ENCODE data around the gene RHO.
"Not testable (repeated sequence)": the region's sequence is repeated elsewhere in the genome, so short reads cannot be mapped to it uniquely, and the experiment has no call there.

The RHO gene

DNA sequence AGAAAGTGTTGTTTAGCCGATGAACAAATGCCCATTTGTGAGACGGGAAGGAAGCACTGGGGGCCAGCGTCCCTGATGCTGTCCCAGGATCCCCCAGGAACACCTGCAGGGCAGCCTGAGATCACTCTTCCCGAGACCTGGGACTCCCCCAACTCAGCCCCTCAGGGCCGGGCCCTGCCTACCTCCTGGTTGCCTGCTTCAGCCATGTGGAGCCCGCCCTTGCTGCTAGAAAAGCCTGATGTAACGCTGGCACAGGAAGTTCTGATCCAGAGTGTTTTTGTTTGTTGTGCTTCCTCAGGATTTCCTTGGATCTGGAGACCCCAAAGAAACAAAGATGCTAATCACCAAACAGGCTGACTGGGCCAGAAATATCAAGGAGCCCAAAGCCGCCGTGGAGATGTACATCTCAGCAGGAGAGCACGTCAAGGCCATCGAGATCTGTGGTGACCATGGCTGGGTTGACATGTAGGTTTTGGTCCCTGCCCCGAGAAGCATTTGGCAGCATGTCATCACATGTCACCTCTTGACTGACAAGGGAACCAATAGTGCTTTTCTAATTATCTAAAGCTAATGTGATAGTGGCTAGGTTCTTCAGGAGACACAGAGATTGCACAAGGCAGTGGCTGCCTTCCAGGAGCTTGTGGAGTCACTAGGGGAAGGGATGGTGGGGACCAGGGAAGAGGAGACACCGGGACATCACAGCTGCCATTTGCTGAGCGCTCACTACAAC, 28.7 kb upstream of the RHO start:
- not testable (repeated sequence) for DNase-seq

DNA sequence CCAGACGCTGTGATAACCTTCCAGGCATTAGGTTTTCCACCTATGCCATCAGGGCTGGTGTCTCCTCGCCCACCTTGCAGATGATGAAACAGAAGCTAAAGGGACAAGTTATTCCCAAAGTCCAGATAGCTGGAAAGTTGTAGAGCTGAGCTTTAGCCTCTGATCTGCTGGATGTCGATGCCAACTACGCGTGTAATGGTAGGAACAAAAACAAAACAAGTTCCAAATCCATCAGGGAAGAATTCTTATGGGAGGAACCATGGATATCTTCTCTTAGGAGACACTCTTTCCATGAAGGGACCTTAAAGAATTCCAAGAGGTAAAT, 28.1 kb upstream of the RHO start:
- DNase-seq, result no peak

DNA sequence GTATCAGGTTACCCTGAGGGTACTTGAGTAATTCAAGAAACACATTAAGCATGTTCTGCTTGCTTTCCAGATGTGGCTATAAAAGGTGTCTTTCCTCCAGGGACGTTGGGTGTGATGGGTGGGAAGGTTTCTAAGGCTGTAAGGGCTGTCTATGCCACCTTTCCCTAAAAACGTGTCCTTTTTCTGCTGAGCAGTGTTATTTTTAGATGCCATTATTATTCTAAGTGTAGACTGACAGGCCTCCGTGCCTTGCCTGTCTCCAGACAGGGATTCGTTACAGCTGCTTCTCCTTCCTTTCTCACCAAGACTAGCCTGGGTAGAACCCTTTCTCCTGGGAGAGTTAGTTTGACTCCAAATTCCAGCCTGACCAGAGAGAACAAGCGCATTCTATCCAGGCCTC, 26.8 kb upstream of the RHO start:
- DNase-seq, result no peak

DNA sequence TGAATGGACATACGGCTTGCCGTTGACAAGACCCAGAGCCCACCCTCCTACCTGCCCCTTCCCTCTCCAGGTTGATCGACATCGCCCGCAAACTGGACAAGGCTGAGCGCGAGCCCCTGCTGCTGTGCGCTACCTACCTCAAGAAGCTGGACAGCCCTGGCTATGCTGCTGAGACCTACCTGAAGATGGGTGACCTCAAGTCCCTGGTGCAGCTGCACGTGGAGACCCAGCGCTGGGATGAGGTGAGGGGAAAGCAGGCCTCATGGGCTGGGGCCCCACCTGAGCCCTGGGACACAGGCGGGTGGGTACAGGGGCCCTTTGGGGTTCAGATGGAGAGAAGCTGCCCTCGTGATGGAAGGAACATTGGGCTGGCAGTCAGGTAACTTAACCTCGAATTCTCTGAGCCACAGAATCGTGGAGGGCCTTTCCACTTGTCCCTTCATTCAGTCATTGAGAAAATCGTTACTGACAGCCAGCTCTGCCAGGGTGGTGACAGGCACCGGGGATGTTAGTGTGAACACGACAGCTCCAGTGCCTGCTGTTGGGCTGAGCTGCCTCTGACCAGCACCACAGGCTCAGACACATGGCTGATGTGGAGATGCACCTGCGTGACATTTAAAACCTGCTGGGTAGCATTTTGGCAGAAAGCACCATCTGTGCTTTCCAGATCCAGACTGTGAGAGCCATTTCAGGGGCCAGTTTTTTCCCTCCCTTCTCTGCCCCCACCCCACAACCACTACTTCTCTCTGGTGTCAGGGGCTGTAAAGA, 25.6 kb upstream of the RHO start:
- DNase-seq, result no peak

DNA sequence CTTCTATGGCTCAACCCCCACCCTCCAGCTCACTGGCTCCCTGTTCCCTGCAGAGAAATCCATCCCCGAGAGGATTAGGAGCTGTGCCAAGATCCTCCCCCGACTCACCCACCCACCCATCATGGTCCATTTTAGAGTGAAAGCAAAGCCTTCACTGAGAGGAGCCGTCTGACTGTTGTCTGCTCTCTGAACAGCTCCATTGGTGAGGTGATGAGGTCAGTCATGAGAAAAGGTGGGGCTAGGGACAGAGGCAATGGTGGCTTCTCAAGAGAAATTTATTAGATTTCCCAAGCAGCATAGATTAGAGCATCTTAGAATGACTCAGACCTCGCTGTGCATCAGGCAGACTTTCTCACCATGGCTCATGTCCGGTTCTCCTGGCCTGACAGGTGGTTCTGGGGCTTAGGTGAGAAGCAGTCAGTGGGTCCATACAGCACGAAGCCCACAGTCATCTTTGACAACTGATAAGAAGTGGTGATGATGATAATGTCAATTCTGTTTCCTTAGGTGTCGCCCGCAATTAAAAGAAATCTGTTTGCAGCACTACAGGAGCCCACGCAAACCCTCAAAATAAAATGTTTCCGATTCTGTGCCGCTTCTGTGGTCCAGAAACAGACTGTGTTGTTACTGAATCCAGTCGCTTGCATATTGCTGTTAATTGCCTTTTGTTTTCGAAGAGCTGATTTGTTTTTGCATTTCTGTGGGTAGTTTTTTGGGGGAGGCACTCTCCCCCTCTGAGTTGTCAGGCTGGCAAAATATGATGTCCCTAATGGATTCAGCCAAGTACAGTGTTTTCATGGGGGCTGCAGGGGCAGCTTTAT, 24.8 kb upstream of the RHO start:
- DNase-seq, result no peak

DNA sequence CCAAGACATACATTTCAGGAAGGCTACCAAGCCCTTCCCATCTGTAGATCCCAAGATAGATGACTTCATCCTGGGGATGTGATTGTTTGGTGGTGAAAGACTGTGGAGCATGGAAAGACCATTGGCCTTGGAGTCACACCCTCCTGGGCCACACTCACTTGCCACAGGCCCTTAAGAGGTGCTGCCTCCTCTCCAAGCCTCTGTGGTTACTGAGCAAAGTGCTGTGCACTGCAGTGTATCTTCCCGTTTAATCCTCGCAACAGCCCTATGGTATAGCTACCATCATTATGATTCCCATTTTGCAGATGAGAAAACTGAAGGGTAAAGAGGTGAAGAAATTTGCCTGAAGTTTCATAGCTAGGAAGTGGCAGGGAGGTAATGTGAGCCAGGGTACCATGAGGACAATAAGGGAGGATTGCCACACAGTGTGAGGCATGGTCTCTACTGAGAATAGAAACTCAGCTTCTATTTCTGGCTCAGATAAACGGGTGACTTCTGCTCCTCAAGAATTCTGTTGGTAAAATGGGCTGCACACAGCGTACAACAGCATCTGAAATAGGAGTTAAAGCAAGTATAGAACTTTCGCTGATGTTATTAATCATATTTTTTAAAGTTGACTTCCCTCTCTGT, 23.9 kb upstream of the RHO start:
- no peak for DNase-seq

DNA sequence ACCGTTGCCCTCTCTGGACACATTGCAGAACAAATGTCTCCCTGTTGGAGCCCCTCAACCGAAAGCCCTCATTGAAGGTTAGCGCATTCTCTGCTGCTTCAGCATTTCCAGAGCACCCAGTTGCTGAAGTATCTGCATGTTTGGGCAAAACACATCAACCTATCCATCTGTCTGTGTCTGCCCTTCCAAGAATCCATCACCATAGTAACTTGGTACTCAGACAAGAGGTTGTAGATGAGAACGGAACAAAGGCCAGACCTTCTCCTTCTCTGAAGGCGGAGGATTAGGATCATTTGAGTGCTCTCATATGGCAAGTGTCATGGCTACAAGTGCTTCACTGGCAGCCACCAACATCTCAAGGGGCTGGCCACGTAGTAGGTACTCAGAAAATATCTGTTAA, 23.1 kb upstream of the RHO start:
- no peak for DNase-seq

DNA sequence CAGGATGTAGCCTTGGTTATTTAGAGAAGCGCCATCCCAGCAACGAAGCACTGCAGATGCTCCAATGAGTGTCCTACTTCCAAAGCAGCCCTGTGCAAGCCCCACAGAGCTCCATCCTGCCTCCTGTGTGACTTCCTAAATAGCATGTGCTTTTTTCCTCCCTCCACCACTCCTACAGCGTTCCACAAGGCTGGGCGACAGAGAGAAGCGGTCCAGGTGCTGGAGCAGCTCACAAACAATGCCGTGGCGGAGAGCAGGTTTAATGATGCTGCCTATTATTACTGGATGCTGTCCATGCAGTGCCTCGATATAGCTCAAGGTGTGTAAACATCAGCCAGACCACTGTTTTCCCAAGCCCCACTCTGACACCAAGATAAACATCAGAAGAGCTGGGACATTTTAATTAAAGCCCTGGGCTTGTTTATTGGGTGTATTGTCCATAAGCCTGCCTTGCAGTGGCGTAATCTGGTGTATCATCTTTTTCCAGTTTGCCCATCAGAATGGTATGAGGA, 22.2 kb upstream of the RHO start:
- DNase-seq, result no peak

DNA sequence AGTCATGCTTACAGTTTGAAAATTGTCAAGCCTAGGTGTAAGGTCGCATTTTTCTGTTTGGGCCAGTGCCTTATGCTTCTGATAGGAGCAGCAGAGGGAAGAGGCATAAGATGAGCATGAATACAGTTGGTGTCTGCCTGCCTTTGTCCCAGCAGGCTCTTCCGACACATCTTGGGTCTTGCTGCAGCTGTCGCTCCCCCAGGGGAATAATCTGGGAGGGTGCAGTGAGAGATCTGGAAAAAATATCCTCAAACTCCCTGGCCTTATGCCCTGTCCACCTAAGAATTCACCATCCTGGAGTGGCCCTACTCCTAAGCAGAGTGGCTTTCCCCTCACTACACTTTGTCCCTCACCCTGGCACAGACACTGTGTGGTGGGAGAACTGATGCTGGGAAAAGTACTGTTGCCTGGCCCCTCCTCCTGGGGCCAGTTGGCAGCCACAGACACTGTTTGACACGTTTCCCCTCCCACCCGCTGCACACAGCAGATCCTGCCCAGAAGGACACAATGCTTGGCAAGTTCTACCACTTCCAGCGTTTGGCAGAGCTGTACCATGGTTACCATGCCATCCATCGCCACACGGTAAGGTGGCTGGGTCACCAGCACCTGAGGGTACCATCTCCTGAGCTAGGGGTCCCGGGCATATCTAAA, 21.1 kb upstream of the RHO start:
- no peak for DNase-seq

DNA sequence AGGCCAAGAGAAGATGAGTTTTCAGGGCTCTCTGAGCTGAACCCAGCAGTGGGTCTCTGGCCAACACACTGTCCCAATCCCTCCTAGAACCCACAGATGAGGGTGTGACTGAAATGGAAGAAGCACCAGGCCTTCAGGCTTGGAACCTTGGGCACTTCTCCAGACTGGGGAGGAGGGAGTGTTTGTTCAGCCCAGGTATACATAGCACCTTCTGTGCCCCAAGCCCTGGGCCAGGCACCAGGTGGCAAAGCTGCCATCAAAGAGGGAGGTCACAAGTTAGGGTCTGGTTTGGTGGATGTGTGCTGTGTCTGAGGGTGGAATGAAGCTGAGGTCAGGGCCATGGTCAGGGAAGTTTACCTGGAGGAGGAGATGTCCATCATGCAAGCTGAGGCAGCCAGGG, 15.8 kb upstream of the RHO start:
- DNase-seq, result no peak

DNA sequence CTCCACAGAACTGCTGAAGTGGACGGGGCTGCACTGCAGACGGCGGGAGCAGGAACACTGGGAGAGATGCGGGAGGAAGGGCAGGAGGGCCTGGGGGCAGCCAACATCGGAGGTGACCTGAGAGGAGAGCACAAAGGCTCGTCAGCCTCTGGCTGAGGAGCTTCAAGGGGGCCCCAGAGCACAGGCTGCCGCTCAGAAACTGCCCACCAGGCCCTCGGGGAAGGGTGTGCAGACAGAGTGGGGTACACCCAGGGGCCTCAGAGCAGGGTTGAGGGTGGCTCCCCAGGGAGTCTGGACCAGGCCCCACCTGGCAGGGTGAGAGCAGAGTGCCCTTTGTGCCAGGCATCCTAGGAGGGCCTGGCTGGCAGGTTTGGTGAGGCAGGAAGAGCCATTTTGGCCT, 14.7 kb upstream of the RHO start:
- no peak for DNase-seq

DNA sequence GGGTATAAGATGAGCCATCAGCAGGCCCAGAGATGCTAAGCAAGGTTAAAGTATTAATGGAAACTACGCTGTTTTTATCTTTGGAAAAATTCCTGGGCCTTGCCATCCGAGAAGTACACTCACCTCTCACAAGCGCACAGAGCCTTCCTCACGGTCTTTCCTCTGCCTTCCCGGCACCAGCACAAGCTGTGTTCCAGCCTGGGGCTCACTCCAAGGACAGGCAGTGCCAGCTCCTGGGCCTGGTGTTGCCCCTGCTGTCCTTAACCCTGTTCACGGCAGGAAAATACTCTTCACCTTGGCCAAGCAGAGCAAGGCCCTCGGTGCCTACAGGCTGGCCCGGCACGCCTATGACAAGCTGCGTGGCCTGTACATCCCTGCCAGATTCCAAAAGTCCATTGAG, 14.3 kb upstream of the RHO start:
- no peak for DNase-seq

DNA sequence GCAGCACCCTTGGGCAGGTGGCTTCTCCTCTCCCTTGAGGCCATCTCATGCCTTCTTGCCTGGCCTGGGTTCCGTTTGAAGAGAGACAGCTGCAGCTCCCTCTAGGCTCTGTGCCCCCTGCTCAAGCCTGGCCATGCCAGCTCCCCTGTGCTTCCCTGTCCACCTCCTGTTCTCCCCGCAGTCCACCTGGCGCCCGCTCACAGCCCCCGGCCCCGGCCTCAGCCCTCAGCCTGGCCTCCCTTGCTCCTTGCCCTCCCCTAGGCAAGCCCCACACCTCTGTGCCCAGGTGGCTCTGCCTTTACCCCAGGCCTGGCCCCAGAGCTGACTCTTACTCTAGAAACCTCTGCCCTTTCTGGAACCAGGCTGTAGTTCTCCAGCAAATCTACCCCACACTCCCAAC, 13.9 kb upstream of the RHO start:
- no peak for DNase-seq

DNA sequence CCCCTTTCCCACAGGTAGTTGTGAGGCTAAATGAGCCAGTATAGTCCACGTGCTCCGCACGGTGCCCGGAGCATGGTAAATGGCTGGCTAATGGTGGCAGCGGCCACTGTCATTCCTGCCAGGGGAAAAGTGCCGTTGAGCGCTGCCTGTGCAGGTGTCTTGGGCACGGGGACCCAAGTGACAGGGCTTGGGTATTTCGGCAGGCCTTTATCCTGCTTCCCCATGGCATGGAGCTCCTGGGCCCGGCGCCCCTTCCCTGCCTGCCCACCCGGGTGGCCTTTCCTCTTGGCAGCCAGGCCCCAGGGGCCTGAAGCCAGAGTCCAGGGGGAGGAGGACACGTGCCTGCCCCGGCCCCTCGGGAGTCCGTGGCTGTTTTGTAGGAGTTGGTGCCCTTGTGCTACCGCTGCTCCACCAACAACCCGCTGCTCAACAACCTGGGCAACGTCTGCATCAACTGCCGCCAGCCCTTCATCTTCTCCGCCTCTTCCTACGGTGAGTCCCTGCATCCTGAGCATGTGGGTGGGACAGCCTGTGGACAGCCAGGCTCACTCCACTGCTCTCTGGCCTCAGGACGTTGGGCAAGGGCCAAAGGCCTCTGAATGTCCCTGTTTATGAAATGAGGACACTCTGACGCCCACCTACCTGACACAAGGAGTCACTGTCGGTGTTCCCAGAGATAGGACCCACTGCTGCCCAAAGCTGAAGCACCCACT, 13.2 kb upstream of the RHO start:
- not testable (repeated sequence) for DNase-seq

DNA sequence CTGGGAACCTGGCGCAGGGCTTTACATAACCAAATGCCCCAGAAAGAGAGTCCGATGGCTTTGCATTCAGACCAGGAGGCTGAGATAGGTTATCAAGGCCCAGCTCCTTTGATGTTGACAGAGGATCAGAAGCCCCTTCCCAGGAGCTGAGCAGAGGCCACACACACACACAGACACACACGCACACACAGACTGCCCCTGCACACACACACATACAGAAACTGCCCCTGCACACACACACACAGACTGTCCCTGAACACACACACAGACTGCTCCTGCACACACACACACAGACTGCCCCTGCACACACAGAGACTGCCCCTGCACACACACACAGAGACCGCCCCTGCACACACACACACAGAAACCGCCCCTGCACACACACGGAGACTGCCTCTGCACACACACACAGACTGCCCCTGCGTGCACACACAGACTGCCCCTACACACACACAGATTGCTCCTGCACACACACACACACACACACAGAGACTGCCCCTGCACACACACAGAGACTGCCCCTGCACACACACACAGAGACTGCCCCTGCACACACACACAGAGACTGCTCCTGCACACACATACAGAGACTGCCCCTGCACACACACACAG, 12.5 kb upstream of the RHO start:
- not testable (repeated sequence) for DNase-seq

DNA sequence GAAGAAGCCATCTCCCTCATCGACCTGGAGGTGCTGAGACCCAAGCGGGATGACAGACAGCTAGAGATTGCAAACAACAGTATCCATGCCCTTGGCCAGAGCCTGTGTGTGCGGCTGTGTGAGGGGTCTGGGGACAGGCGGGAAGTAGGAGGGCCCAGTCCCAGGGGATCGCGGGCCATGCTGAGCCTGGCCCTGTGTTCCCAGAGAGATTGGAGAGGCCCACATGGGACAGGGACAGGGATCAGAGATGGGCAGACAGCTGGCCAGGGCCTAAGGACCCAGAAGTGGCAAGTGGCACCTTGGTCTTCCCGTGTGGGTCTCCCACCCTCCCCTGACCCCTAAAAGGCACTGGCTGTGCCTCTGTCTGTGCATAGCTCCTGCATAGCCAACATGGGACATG, 10.9 kb upstream of the RHO start:
- no peak for DNase-seq

DNA sequence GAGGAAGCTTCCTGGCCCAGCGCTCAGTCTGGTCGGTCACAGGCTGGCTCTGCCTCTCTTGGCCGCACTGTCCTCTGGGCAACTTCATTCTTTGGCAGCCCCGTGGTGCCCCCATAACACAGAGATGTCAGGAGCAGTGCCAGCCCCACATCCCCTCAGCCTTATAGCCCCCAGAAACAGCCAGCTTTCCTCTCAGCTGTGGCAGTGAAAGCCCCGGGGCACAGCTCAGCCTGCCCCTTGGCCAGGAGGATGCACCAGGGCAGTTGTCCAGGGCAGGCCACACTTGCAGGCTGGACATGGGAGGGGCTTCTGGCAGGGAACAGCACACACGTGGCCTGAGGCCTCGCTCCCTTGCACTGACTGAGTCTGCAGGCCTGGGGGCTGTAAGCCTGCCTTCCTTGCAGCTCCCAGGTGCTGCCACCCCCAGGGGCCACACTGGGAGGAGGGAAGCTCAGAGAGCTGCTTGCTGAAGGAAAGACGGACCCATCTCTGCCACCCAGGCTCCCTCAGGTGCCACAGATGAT, 10.3 kb upstream of the RHO start:
- no peak for DNase-seq

DNA sequence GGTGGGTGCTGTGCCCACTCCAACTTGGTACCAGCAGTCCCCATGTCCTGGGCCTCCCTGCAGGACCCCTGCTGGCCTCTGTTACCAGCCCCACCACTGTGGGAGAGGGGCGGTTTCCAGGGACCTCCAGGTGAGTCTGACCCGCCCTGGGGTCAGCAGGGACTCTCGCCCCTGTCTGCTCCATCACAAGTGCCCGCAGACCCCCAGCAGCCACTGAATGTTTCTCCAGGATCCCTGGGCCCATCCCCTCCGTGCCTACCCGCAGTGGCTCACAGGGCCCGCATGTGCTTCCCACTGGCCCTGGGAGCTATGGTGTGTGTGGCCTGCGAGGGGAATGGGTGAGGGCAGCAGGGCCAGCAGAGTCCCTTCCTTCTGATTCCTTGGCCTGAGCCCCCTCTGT, 9.9 kb upstream of the RHO start:
- no peak for DNase-seq

DNA sequence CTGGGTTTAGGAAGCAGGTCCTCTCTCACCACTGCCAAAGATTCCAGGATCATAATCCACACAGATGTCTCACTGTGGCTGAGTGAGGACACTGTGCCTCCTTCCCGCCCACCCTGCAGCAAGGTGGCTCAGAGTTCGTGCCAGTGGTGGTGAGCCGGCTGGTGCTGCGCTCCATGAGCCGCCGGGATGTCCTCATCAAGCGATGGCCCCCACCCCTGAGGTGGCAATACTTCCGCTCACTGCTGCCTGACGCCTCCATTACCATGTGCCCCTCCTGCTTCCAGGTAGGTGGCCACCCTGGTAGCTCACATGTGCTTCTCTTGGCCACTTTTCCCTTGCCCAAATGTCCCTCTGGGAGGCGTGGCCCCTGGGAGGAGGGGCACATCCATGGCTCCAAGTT, 9.0 kb upstream of the RHO start:
- DNase-seq, result no peak

DNA sequence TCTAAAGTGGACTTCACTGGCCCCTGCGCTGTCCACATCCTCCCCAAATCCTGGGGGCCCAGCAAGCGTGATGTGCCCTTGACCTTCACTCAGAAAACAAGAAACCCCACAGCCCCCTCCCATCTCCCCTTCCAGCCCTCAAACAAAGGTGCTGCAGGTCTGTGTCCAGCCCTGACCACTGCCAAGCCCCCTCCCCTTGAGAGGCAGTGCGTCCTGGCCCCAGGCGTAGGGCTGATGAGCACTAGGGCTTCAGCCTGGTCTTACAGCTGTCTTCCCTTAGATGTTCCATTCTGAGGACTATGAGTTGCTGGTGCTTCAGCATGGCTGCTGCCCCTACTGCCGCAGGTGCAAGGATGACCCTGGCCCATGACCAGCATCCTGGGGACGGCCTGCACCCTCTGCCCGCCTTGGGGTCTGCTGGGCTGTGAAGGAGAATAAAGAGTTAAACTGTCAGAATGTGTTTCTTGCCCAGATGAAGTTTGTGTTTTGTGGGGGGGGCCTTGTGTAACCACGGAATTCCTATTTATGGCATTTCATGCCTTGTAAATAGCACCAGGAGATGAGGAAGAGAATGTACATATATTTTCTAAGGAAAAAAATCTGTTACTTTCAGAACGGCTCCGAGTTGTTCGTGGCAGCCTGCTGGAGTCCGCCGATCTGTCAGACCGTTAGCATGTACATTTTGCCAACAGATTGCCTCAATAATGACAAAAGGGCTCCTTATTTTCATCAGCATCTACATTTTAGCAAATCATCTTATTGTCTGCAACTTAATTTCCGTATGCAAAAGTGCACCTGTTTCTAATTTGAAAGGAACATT, 8.3 kb upstream of the RHO start:
- DNase-seq, result no peak
